Measurements from ENCODE around the gene NCR3LG1.

GRCh38 chr11:17379383-17380180 is 28.0 kb downstream of the NCR3LG1 start:
- TF ChIP-seq CTCF (conservative IDR thresholded peaks at IDR 0.05; ENCODE audit: low read depth, low read length), result no peak
- no peak for TF ChIP-seq EZH2 (IDR thresholded peaks at IDR 0.05; ENCODE audit: low read length, unreplicated experiment)
- TF ChIP-seq EZH2phosphoT487 (IDR thresholded peaks at IDR 0.05; ENCODE audit: borderline replicate concordance, low read length), result no peak

Data from PC-3 (cell line).